NCI-H2029 (cell line): ENCODE data around the gene CD248.
A peak's percentile ranks its signal among the peaks of the same experiment; 100 is the strongest.

Source experiments
- DNase-seq: peaks from one replicate; lab custom pipeline; 2025; lab: John Stamatoyannopoulos, UW

The CD248 gene

DNA sequence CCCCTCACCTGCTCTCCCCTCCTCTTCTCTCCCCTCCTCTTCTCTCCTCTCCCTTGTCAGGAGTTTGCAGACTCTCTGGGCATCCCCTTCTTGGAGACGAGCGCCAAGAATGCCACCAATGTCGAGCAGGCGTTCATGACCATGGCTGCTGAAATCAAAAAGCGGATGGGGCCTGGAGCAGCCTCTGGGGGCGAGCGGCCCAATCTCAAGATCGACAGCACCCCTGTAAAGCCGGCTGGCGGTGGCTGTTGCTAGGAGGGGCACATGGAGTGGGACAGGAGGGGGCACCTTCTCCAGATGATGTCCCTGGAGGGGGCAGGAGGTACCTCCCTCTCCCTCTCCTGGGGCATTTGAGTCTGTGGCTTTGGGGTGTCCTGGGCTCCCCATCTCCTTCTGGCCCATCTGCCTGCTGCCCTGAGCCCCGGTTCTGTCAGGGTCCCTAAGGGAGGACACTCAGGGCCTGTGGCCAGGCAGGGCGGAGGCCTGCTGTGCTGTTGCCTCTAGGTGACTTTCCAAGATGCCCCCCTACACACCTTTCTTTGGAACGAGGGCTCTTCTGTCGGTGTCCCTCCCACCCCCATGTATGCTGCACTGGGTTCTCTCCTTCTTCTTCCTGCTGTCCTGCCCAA, 40.7 kb downstream of the CD248 start:
- no peak for DNase-seq

DNA sequence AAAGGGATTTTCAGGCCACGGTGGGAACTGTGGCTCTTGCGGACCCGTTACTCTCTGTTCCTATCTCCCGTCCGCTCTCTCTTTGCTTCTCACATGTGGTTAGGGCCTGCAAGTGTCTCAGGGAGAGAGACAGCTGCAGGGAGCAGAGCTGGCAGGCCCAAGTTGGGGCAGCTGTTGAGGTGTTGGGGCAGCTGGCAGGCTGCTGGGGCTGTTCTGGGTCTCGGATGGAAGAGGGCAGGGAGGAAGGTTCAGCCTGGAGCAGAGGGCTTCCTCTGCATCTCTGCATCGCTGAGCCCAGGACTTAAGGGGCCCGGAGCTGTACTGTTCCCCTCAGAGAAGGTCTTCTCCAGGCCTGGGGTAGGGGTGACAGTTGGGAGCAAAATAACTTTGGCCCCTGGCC, 41.4 kb downstream of the CD248 start:
- no peak for DNase-seq

DNA sequence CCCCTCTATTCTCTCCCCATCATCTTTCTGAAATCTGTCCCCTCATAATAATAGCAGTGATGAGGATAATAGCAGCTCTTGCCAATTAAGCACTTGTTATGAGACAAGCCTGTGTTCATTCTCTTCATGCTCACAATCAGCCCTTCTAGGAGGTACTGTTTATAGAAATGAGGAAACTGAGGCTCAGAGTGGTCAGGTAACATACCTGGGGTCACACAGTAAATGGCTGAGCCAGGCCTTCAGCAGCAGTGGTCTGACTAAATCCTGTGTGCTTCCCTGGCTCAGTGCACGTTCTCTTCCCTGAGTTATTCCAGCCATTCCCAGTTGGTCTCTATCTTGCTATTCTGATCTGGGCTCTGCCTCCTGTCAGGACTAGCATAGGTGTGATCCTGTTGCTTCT, 42.6 kb downstream of the CD248 start:
- no peak for DNase-seq

DNA sequence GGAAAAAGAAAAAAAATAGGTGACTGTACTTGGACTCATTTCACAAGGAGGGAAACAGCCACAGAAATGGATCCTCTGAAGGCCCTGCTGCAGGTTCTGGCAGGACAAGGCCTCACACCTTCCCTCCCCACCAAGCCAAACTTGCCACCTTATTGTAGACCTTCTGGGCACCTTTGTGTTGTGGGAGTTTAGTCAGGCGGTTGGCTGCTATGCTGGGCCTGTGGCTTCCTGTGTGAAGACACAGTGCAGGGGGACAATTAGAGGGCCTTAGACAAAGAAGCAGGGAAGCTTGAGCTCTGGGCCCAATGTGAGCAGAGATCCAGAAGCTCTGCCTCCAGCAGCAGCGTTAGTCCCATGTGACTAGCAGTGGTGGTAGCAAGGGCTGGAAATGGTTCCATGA, 44.2 kb downstream of the CD248 start:
- no peak for DNase-seq

DNA sequence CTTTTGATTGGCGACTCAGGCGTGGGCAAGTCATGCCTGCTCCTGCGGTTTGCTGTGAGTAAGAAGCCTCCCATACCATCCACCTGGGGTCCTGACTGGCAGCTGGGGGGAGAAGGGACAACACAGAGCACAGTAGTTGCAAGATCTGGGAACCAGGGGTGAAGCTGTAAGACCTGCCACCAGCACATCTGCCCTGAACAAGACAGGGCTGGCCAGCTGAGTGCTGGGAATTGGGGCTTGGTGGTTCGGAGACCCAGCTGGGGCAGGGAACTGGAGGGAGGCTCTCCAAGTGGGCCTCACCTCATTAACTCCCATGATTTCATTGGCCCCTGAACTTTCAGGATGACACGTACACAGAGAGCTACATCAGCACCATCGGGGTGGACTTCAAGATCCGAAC, 45.0 kb downstream of the CD248 start:
- no peak for DNase-seq

DNA sequence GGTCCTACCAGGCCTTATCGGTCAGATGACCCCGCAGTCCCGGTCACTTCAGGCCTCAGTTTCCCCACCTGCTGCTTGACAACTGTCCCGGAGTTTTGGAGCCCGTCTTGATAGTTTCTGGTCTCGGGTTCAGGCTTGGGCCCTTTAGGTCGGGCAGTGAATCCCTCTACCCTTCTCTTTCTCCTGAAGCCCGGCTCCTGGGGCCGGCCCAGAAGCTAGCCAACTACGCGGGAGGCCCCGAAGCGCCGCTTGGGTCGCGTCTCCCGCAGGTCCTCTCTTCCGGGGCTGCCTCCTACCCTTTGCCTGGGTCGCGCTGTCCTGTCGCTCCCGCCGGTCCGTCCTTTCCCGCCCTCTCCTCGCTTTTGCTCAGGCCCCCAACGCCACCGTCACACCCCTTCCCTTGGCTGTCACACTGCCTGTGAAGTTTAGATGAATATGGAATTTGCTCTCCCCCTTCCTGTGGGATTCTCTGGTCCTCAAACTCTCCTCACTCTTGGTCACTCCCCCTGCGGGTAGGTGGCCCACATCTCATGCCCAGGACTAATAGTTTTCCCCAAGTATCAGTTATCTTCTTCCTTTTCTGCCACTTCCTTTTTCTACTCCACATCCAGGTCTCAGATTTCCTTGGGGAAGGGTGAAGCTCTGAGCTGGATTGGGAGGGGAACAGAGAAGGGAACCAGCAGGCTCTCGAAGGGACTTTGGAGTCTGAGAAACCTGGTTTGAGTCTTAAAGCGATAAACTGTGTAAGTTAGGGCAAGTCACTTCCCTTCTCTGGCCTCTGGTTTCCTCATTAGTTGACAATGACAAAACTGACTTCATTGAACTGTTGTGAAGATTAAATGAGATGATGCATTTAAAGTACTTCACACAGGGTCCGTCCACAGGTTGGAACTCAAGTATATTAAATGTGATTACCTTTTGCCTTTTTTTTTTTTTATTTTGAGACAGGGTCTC, 47.6 kb downstream of the CD248 start:
- DNase-seq = no peak

DNA sequence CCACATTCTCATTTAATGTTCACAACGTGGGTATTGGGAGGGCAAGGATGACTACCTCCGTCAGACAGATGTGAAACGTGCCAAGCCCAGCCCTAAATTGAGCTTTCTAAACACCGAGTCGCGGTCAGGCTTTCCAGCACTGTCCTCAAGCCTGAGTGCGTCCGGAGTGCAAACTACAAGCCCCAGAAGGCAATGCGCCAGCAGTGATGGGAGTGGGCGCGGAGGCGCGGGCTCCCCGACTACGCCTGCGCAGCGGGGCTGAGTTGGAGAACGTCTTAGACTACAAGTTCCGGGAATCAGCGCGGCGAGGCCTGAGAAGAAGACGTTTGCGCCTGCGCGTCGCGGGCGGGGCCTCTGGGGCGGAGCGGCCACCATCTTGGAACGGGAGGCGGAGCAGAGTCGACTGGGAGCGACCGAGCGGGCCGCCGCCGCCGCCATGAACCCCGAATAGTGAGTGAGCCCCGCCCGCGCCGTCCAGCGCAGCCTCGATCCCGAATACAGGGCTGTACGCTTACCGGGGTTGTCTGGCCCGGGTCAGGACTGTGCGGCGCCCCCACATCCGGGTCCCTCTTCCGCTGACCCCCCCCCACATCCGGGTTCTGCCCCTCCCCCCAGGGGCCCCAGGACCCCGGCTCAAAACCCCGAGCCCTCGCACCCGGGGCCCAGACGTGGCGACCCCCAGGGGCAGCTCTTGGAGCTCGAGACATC, 48.4 kb downstream of the CD248 start, which contains the start of gene RAB1B:
Gene RAB1B (plus strand): TSS at position 396 of the 708 bp plus-strand sequence. CDS start 41 bp downstream, at position 437.
- DNase-seq = peak; percentile 99

DNA sequence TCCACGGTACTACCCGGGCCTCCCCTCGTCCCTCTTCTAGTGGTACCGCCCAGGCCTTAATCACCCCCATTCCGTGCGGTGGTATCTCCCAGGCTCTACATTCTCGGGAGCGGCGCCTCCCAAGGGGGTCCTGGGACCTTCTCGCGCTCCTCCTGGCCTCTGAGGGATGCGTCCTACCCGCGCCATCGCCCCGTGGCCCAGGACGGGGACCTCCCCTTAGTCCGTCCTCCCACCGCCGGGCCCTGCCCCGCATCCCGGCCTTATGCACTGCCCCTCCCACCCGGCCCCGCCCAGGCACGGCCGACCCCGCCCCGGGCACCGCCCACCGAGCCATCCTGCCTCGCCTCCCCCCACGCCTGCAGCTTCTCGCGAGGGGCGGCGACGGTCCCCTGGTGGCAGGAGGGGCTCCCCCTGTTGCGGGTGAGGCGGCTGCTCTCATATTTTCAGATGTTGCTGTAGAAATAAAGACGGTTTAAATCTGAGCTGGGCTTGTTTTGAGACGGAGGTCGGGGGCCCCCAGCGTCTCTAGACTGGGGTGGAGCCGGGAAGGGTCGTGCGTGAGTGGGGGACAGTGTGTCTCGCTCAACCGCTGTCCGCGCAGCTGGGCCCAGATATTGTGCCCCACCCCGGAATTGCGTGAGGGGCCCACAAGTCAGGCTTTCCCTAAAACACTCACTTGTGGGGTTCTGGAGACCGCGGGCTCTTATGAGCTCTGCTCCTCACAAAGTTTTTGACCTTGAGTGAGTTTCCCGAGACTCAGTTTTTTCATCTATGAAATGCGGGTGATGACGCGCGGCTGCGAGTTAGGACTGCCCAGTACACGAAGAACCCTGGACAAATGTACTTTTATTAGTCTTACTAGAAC, 49.2 kb downstream of the CD248 start:
- DNase-seq = peak; percentile 65

DNA sequence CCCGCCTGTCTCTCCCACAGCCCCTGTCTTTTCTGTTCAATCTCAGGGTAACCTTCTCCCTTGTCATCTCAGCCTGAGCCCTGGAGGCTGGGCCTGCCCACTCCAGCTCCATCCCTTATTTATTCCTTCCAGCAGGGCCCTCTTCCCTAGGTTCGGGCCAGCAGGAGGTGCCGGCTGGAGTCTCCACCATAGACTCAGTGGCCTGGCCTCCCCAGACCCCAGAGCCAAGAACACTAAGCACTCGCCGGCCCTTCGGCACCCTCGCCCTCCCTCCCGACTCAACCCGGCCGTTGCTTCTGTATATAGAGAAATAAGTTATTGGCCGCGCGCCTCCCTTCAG, 49.8 kb downstream of the CD248 start:
- DNase-seq = no peak

DNA sequence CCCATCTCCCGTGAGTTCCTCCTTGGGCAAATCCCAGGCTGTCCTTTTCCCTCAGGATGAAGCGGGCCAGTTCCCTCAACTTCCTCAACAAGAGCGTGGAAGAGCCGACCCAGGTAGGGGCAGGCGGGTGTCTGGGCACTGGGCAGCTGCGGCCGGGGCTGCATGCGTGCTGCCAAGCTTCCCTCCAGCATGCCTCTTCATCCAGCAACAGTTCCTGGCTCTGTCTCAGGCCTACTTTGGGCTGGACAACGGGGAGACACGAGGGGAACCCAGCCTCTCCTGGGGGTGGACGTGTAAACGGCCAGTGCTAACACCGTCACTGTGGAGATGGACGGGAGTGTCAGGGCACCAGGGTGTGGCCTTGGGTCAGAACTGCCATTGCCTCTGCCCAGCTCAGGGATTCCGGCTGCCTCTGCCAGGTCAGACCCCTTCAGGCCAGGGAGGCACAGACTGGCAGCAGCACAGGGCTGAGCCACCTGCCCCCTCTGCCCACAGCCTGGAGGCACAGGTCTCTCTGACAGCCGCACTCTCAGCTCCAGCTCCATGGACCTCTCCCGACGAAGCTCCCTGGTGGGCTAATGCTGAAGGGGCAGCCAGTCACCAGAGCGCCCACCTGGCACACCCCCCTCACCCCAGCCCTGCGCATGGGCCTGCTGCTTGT, 50.3 kb downstream of the CD248 start:
- DNase-seq = no peak

DNA sequence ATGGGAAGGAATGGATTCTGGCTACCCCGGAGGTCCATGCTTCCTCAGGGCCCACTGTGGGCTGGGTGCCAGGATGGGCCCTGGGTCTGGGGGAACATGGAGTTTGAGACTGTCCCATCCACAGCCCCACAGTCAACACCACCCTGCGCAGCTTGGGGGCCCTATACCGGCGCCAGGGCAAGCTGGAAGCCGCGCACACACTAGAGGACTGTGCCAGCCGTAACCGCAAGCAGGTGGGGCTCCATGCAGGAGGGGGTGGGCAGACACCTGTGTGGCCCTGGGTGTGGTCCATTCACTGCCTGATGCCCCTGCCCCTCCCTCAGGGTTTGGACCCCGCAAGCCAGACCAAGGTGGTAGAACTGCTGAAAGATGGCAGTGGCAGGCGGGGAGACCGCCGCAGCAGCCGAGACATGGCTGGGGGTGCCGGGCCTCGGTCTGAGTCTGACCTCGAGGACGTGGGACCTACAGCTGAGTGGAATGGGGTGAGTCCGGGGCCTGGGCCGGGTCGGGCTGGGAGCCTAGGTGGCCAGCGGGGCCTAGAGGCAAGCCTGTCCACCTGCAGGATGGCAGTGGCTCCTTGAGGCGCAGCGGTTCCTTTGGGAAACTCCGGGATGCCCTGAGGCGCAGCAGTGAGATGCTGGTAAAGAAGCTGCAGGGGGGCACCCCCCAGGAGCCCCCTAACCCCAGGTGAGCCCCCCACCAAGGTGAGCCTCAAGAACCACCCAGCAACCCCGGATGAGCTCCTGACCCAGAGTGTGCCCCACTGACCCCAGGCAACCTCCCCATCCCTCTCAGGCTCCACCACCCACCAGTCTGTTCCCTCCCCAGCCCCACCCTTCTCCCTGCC, 51.1 kb downstream of the CD248 start:
- no peak for DNase-seq

DNA sequence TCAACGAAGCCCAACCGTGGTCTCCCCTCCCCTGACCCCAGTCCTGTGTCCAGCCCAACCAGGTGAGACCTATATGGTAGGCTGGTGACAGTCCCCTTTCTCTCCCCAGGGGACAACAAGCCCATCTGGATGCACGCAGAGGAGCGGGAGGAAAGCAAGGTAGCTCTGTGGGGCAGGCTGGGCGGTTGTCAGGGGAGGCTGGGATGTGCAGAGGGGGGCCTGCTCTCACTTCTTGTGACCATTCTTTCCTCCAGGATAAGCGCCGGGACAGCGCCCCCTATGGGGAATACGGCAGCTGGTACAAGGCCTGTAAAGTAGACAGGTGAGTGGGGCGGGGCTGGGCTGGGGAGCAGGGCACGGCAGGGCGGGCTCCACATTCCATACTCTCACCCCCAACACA, 51.9 kb downstream of the CD248 start:
- no peak for DNase-seq
